GM12892 (cell line): ENCODE data around the gene COL13A1.

Source experiments
- DNase-seq: peaks from one replicate; pipeline ENCODE4 v3.0.0; 2011; ENCODE audit not compliant: insufficient read length
- FAIRE-seq: peaks from 2 replicates; lab custom pipeline; 2011; peaks lifted over from hg19 to GRCh38; lab: Jason Lieb, UNC
- POLR2A ChIP-seq: IDR thresholded peaks from 2 replicates; pipeline ENCODE4 v1.6.1; 2011; ENCODE audit warnings: low read depth, low read length, control low read depth
- POLR2AphosphoS5 ChIP-seq: IDR thresholded peaks from 2 replicates; pipeline ENCODE4 v1.6.1; 2011; ENCODE audit warnings: low read depth, low read length, control low read depth
- TAF1 ChIP-seq: IDR thresholded peaks from 2 replicates; pipeline ENCODE4 v1.6.1; 2011; ENCODE audit warnings: low read depth, mild to moderate bottlenecking, control low read depth, low read length, borderline replicate concordance

The COL13A1 gene

DNA sequence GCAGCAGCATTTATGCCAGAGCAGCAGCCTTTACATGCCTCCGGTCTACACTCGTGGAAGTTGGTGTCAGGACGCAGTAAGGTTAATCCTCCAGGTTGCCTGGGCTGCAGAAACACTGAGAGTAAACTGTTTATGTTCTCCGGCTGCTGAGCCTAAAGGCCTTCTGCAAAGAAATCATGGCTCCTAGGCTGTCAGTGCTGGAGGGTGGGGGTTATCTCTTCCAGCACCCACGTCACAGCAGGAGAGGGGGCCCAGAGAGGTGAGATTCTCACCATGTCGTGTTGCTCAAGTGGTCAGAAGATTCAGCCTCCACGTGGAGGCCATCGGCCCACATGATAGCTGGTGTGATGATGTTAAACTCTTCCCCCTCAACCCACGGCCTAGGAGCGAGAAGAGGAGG, 41.2 kb downstream of the COL13A1 start:
- DNase-seq (no peak), FAIRE-seq (no peak)
- no peak for TF ChIP-seq POLR2A
- TF ChIP-seq TAF1, result no peak
- TF ChIP-seq POLR2AphosphoS5, result no peak

- no peak for FAIRE-seq
- TF ChIP-seq TAF1 (no peak), POLR2AphosphoS5 (no peak), POLR2A (no peak)
- no peak for DNase-seq
These were observed 42.2 kb downstream of the COL13A1 start for GRCh38 chr10:69843923-69844322.

GRCh38 chr10:69844698-69845097, 43.0 kb downstream of the COL13A1 start:
- TF ChIP-seq POLR2AphosphoS5, result no peak
- no peak for TF ChIP-seq TAF1
- no peak for TF ChIP-seq POLR2A
- FAIRE-seq, result no peak
- DNase-seq, result no peak

DNA sequence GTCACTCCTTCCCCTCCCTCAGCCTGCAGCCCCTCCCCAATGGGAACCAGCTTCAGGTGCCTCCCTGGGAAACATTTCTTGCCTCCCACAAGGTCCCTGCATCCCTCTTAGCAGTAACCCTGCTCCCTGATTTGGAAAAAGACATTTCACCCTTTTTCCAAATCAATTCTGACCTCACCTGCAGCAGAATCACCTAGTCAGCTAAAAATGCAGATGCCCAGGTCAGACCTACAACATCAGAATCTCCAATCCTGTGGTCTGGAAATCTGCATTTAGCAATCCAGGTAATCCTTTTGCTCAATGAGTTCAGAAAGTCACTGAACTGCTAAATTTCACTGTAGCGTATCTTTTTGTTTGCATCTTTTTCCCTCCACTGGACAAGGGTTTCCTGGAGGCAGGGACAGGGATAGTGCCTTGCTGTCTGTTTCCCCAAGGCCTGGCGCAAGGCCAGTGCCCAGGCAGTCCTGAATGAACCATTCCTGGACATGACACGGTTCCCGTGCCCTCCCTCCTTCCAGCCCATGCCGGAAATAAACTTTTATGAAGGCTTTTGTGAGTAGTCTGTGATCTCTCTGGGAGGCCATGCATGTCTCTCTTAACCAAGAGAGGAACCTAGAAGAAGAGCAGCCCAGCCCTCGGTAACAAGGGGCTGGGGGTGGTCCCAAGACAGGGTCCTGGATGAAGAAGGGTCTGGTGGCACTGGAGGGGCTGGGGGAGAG, 44.0 kb downstream of the COL13A1 start:
- TF ChIP-seq POLR2A (no peak), POLR2AphosphoS5 (no peak), TAF1 (no peak)
- FAIRE-seq (no peak), DNase-seq (no peak)

DNA sequence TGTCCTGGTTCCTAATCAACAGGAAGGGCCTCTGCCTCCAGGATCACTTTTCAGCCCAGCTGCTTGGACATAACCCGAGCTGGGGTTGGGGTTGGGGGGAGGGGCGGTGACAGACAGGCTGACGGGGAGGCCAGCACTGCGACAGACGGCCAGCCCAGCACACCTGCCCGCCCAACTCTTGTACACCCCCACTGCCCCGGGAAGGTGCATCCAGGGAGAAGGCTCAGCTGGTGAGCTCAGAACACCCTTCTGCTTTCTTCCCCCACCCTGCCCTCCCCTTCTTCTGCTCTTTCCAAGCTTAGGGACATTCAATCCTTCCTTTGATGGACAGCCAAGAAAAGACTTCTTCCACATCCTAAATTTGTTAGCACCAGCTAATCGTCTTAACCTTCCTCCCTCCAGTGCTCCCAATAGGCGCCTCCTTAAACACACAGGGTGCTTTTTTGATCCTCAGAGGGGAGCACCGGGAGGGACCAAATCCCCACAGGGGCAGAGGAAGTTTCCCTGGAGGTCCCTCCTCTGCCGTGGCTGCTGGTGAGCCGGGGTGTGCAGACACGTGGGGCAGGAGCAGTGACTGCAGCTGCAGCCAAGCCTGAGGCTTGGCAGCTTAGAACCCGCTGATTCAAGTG, 44.7 kb downstream of the COL13A1 start:
- no peak for TF ChIP-seq TAF1
- no peak for TF ChIP-seq POLR2AphosphoS5
- TF ChIP-seq POLR2A, result no peak
- DNase-seq, result no peak
- FAIRE-seq, result no peak

GRCh38 chr10:69847458-69847857, 45.8 kb downstream of the COL13A1 start:
- TF ChIP-seq POLR2A (no peak), TAF1 (no peak), POLR2AphosphoS5 (no peak)
- FAIRE-seq, result no peak
- DNase-seq, result no peak

- no peak for FAIRE-seq
- TF ChIP-seq POLR2A (no peak), POLR2AphosphoS5 (no peak)
These were observed 46.2 kb downstream of the COL13A1 start for GRCh38 chr10:69847883-69848282.

DNA sequence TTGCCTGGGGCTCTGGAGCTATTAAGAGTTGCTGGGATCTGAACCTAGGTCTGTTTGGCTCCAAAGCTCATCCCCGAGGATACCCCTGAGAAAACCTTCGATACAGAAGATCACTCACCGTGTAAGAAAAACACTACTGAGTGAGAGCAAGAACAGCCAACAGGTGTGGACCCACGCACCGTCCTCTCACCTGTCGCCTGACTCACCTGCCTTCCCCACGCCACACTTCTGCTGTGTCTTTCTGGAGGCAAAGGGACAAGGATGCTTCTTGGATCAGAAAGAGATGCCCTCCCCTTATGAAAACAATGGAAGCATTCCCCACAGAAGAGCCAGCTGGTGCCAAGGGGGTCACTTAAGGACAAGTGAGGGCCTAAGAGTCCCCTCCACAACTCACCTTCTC, 46.7 kb downstream of the COL13A1 start:
- FAIRE-seq, result no peak

More at GRCh38 chr10:69847883-69848282, 46.2 kb downstream of the COL13A1 start:
- DNase-seq, result no peak

GRCh38 chr10:69849825-69850224, 48.1 kb downstream of the COL13A1 start:
- FAIRE-seq, result no peak
- no peak for DNase-seq
- TF ChIP-seq TAF1 (no peak), POLR2A (no peak), POLR2AphosphoS5 (no peak)

More for the DNA sequence above, 46.7 kb downstream of the COL13A1 start:
- no peak for TF ChIP-seq TAF1
- TF ChIP-seq POLR2AphosphoS5, result no peak
- TF ChIP-seq POLR2A, result no peak
- no peak for DNase-seq

- DNase-seq (no peak), FAIRE-seq (no peak)
- TF ChIP-seq TAF1 (no peak), POLR2A (no peak), POLR2AphosphoS5 (no peak)
These were observed 48.7 kb downstream of the COL13A1 start for GRCh38 chr10:69850440-69850839.

DNA sequence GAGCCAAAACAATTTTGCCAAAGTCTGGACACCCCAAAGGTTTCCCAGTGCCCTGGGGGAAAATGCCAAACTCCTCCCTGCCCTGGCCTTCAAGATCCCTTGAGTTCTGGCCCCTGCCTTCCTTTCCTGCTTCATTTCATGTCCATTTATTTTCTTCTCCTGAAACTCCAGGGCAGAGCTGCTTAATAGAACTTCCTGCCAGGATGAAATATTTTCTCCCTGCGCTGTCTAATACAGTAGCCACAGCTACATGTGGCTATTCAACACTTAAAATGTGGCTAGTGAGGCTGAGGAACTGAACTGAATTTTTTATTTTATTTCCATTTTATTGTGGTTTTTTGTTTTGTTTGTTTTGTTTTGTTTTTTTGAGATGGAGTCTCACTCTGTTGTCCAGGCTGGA, 49.6 kb downstream of the COL13A1 start:
- no peak for FAIRE-seq
- TF ChIP-seq TAF1, result no peak
- no peak for TF ChIP-seq POLR2A
- TF ChIP-seq POLR2AphosphoS5, result no peak

GRCh38 chr10:69853064-69853463, 51.4 kb downstream of the COL13A1 start:
- TF ChIP-seq POLR2A (no peak), TAF1 (no peak), POLR2AphosphoS5 (no peak)
- DNase-seq (no peak), FAIRE-seq (no peak)

More for the DNA sequence above, 49.6 kb downstream of the COL13A1 start:
- no peak for DNase-seq
